HG03103 (cell line): ENCODE measurements around the gene TFPI.
"Not testable (repeated sequence)": the region's sequence is repeated elsewhere in the genome, so short reads cannot be mapped to it uniquely, and the experiment has no call there.

Experiments used
- ATAC-seq: cut with Tn5 transposase; IDR thresholded peaks from one replicate; pipeline ENCODE4 v1.9.1; 2021; ENCODE audit warnings: low read depth; ENCODE audit not compliant: unreplicated experiment

Gene TFPI

GRCh38 chr2:187556493-187556892 lies 2.3 kb upstream of the TFPI start:
- ATAC-seq = not testable (repeated sequence)

DNA sequence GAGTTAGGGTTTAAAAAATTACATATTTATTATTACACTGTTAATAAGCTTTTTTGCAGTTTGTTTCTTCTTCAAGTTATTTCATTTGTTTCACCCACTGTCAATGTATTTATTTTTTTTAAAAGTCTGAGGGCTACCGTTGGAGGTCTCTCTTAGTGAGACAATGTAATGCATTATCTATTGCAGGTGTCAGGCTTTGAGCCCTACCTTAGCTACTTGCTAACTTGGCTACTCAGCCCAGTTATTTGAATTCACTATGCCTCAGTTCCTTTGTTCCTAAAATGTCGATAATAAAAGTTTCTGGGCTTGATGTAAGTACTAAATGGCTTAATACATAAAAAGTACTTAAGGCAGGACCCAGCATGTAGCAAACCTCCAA lies 458 bp upstream of the TFPI start:
- ATAC-seq = no peak

GRCh38 chr2:187552828-187553681 lies 1.2 kb downstream of the TFPI start:
- ATAC-seq = no peak

- no peak for ATAC-seq
These were observed 1.9 kb downstream of the TFPI start for GRCh38 chr2:187552381-187552780.

- ATAC-seq = no peak
These were observed 3.4 kb downstream of the TFPI start for GRCh38 chr2:187550857-187551256.

DNA sequence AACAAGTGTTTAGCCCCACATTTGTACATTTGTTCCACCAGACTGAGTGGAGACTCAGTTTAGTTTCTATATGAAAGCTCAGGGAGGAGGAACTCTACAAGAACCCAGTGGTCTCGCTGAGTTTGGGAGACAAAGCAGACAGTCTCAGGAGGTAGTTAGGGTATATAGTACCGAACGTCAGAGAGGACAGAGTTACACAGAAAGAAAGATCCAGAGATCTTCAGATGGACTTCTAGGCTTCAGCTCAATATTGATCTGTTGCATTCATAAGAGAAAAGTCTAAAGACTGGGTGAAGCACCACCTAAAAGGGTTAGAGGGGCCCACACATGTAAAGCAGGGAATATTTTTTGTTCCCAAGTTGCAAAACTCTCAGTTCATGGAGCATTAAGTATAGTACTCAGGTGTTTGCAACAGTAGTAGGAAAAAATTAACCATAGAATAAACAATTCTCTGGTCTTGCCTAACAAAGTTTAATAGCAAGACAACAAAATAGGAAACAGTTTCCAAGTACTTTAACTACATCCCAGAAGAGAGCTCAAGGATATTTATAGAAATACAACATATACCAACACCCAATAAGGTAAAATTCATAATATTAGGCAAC lies 4.2 kb downstream of the TFPI start:
- no peak for ATAC-seq

DNA sequence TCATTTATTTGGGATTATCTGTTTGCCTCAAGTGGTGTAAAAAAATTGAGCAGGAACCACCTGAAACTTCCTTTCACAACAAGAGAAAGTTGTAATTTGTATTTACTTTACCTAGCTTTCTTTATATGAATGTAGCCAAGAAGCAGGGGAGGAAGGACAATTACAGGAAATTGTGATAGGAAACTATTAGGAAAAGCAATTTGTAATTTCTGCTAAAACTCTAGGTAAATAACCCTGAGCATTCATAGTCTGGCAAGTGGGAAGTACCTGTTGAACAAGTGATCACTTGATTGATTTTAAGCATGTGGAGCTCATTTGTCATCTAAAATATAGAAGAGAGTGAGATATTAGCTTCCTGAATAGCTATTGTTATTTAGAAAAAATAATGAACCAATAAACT lies 5.0 kb downstream of the TFPI start:
- ATAC-seq = no peak

DNA sequence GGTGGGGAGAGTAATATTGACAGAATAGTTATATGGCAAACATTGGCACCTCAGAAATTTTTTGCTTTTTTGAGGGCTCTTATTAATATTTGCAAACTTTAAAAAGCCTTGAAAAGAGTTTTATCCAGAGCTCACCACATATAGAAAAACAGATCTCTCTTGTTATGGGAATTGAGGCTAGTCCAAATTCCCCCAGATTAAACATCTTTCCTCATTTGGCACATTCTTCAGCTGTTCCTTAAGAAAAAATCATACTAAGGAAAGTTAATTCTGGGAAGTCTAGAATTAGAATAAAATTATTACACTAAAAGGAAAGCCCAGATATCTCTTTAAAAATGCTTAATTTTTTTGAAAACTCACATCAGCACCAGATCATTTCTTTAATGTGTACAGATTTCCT lies 5.6 kb downstream of the TFPI start:
- no peak for ATAC-seq

- no peak for ATAC-seq
These were observed 6.8 kb downstream of the TFPI start for GRCh38 chr2:187547353-187547979.

DNA sequence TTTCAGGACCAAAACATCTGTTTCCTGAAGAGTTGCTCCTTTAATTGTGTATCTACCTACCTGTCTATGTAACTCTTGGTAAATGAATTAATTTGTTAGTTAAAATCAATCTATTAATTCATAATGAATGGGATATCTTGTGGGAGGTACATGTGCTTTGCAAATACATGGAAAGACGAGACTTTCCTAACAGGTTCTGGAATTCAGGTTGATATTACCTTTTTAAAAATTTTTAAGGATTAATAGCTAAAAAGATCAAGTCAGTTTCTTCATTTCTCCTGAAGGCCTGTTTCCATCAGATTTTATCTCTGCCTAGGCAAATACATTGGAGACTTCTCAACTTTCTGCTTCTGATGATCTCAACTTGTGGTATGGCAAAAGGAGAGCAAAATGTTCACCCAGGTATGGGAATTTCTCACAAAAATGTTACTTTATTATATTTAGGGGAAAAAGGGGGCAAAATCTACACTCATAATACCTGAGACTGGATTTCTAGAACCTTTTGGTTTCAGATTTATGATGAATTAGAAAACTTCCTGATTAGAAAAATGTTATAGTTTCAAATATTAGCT lies 7.4 kb downstream of the TFPI start:
- ATAC-seq = no peak

DNA sequence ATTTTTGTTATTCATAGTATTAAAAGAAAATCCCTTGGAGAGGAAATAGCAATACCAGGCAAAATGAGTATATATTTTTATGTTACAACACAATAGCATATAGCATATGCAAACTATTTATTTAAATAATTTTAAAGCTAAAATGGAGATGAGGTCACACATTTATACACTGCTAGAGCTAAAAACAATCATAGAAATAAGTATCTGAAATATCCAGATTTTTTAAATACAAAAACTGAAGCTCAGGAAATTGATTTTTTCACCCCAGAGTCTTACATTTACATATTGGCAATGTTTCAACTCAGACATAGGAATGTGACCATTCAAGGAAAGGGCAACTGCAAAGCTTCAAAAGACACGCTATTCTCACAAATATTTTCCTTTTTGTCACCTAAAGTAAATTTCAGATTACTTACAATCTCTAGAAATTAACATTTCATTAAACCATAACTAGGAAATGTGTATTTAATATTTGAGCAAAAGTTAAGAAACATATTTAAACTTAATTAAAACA lies 8.9 kb downstream of the TFPI start:
- ATAC-seq = no peak

GRCh38 chr2:187544371-187545080 lies 9.7 kb downstream of the TFPI start:
- no peak for ATAC-seq

- no peak for ATAC-seq
These were observed 10.7 kb downstream of the TFPI start for GRCh38 chr2:187543488-187543887.

DNA sequence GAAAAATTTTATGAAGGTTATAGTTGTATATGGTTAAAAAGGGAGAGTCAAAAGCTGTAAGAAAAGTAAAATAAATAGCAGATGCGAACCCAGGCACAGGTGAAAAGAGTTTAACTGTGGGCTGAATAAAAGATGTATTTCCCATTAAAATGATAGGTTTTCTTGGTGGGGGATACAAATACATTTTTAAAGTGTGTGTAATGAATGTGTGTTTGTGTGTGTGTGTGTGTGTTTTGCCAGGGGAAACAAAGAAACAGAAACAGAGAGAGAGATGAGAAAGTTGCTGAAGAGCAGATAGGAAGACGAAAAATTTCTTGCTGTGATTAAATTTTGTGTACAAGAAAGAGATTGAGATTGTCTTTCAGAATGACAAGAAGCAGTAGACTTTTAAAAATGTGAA lies 12.1 kb downstream of the TFPI start:
- ATAC-seq = no peak

DNA sequence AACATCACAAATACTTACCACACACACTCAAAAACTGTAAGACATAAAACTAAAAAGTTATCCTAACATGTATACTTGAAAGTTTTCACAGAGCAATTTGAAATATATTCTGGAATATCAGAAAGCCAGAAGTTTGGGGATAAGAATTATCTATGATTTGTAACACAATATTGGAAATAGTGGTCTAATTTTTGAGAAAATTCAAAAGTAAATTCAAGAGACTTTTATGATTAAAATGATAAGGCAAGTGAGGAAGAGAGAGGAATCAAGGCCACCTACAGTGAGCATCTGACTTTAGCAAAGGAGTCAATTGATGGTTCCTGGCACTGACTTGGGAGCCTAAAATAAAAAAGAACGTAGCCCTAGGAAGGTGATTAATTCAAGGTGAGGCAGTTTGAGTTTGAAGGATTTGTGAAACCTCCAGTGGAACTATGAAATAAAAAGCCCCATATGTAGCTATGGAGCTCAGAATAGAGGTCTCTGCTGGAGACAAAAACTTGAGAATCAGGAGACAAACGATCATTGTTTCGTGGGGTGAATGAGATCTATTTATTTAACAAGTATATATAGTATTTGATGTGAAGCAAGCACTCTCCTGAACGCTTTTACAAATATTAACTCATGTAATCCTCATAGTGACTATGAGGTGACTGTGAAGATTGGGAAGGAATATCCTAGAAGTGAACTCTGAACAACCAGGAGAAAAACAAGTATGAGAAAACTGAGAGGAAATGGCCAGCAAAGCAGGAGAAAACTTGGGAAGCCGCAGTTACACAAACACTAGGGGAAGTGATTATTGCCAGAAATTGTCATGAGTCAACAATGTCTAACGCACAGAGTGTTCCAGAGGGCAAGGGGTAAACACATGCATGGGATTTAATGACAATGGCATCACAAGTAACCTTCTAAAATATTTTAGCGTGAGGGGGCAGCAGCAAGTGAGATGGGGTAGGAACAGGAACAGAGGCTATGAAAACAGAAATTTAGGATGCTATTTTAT lies 12.8 kb downstream of the TFPI start:
- ATAC-seq = no peak

GRCh38 chr2:187538222-187538621 lies 16.0 kb downstream of the TFPI start:
- ATAC-seq = not testable (repeated sequence)

DNA sequence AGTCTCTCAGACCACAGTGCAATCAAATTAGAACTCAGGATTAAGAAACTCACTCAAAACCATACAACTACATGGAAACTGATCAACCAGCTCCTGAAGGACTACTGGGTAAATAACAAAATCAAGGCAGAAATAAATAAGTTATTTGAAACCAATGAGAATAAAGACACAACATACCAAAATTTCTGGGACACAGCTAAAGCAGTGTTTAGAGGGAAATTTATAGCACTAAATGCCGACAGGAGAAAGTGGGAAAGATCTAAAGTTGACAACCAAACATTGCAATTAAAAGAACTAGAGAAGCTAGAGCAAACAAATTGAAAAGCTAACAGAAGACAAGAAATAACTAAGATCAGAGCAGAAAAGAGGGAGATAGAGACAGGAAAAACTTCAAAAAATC lies 18.9 kb downstream of the TFPI start:
- ATAC-seq = not testable (repeated sequence)

DNA sequence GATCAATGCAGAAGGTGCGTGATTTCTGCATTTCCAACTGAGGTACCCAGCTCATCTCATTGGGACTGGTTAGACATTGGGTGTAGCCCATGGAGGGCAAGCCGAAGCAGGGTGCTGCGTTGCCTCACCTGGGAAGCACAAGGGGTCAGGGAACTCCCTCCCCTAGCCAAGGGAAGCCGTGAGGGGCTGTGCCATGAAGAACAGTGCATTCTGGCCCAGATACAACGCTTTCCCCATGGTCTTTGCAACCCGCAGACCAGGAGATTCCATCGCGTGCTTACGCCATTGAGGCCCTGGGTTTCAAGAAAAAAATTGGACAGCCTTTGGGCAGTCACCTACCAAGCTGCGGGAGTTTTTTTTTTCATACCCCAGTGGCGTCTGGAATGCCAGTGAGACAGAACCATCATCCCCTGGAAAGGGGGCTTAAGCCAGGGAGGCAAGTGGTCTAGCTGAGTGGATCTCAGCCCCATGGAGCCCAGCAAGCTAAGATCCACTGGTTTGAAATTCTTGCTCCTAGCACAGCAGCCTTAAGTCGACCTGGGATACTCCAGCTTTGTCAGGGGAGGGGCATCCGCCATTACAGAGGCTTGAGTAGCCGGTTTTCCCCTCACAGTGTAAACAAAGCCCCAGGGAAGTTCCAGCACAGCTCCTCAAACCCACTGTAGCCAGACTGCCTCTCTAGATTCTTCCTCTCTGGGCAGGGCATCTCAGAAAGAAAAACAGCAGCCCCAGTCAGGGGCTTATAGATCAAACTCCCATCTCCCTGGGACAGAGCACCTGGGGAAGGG lies 21.7 kb downstream of the TFPI start:
- no peak for ATAC-seq
